Uterus (tissue), 4 donors: ENCODE results near the gene RBM46. TPM values are rescaled to one million over a fixed set of nuclear protein-coding genes. Genes with fewer than 3 reads are reported as not detected.

Source experiments
- DNase-seq, 2 donors: peaks; one replicate each; pipeline ENCODE4 v3.0.0-alpha.2; 2019 to 2020
- H3K27ac ChIP-seq, 2 donors: fragments of 200-600 bp; sonication (generic); 1 replicate in 1 of 2; 2 replicates in 1 of 2; pipeline ENCODE4 v1.5.1; 2016 to 2018
- H3K27me3 ChIP-seq, 2 donors: fragments of 200-600 bp; sonication (generic); one replicate each; pipeline ENCODE4 v1.5.1; 2018 to 2019; ENCODE audit warnings: control low read depth in 1 of 2
- H3K36me3 ChIP-seq, 2 donors: fragments of 200-600 bp; sonication (generic); one replicate each; pipeline ENCODE4 v1.5.1; 2019; ENCODE audit warnings: control low read depth in 1 of 2
- H3K4me1 ChIP-seq, 2 donors: fragments of 200-600 bp; sonication (generic); one replicate each; pipeline ENCODE4 v1.5.1; 2018 to 2019; ENCODE audit warnings: control low read depth in 1 of 2
- H3K4me3 ChIP-seq, 2 donors: fragments of 200-600 bp; sonication (generic); 1 replicate in 1 of 2; 2 replicates in 1 of 2; pipeline ENCODE4 v1.5.1; 2018 to 2019; ENCODE audit warnings: mild to moderate bottlenecking in 1 of 2
- H3K9me3 ChIP-seq, 2 donors: fragments of 200-600 bp; sonication (generic); one replicate each; pipeline ENCODE4 v1.5.1; 2019; ENCODE audit warnings: control low read depth in 1 of 2
- CTCF ChIP-seq, 4 experiments: fragments of 200-600 bp in 2 of 4; fragments of 450-650 bp in 2 of 4; sonication (generic) in 2 of 4; IDR thresholded peaks; one replicate each; pipeline ENCODE4 v1.5.1; 2016 to 2019; ENCODE audit warnings: antibody characterized with exemption in 4 of 4, mild to moderate bottlenecking in 2 of 4, moderate library complexity in 1 of 4
- POLR2A ChIP-seq, 2 donors: fragments of 450-650 bp; IDR thresholded peaks; one replicate each; pipeline ENCODE4 v1.6.1; 2016; ENCODE audit warnings: antibody characterized with exemption in 2 of 2, mild to moderate bottlenecking in 1 of 2, moderate library complexity in 1 of 2
- intact Hi-C: fragments of 100-400 bp; cut with DNase I; formaldehyde crosslinking; loops from one replicate; pipeline ENCODE4 v1.15.1; 2023; ENCODE audit warnings: low total_unique reads
- small RNA-seq: library from RNA; depleted of rRNA; stranded (forward); fragments of <200 nt; gene quantifications from one replicate; pipeline ENCODE3, GENCODE V24; 2016
- total RNA-seq, 4 donors: library from RNA; depleted of rRNA in 3 of 4; stranded (reverse); fragments of >200 nt in 3 of 4; gene quantifications; one replicate each; pipeline versions ENCODE4 v1.1.0 to v1.2.4, GENCODE V29; 2014 to 2023
- donor health status: DM: yes; HTN: yes; CAD: no.

The RBM46 gene
- total RNA-seq, 4 donors from 2014 or later, result 1.1 TPM; not detected in 3

- intact Hi-C loops, result no loop called here
- H3K36me3 ChIP-seq, result no peaks in the 10 kb centered on the region
- no peak overlapping the region for H3K4me3 ChIP-seq
- TF ChIP-seq POLR2A (IDR thresholded peaks at IDR 0.05) (no peak), CTCF (IDR thresholded peaks at IDR 0.05) (no peak)
- no peaks in the 10 kb centered on the region for H3K9me3 ChIP-seq
- no peaks in the 10 kb centered on the region for H3K4me1 ChIP-seq
- H3K27me3 ChIP-seq, result no peaks in the 10 kb centered on the region
- no peak for DNase-seq
- no peak overlapping the region for H3K27ac ChIP-seq
Observed at GRCh38 chr4:154877110-154877760, 96.2 kb downstream of the RBM46 start.

Small RNAs within 50 kb of the gene (small RNA-seq; reads per million reads assigned to genes)
- not detected for gene RNU2-44P
- not detected for gene RNU2-66P

Other genes with a start within 250 kb of the RBM46 start
- 10 to 100 TPM; 24.1 to 99.1 (median 85.2) TPM for gene PLRG1, start 230.9 kb upstream of the RBM46 start, total RNA-seq
- gene FGB, start 218.3 kb upstream of the RBM46 start, total RNA-seq, result 1 to 10 TPM in 1 of 4 donors, not detected in 3; 1.1 TPM
- gene FGA, start 190.5 kb upstream of the RBM46 start, total RNA-seq, result 1 to 10 TPM in 1 of 4 donors, not detected in 3; 1.6 TPM
- gene FGG, start 168.6 kb upstream of the RBM46 start, total RNA-seq, result under 1 TPM in 1 of 4 donors, not detected in 3; 0.61 TPM
- 1 to 10 TPM in 2 of 4 donors, not detected in 2; 1.1 to 3.8 TPM for gene LRAT, start 37.3 kb upstream of the RBM46 start, total RNA-seq